GM19455 (cell line): ENCODE results near the gene ZNF428.
"Not testable (repeated sequence)": the region's sequence is repeated elsewhere in the genome, so short reads cannot be mapped to it uniquely, and the experiment has no call there.

Source experiments
- ATAC-seq: cut with Tn5 transposase; IDR thresholded peaks from one replicate; pipeline ENCODE4 v1.9.1; 2021; ENCODE audit not compliant: unreplicated experiment

ZNF428 gene

DNA sequence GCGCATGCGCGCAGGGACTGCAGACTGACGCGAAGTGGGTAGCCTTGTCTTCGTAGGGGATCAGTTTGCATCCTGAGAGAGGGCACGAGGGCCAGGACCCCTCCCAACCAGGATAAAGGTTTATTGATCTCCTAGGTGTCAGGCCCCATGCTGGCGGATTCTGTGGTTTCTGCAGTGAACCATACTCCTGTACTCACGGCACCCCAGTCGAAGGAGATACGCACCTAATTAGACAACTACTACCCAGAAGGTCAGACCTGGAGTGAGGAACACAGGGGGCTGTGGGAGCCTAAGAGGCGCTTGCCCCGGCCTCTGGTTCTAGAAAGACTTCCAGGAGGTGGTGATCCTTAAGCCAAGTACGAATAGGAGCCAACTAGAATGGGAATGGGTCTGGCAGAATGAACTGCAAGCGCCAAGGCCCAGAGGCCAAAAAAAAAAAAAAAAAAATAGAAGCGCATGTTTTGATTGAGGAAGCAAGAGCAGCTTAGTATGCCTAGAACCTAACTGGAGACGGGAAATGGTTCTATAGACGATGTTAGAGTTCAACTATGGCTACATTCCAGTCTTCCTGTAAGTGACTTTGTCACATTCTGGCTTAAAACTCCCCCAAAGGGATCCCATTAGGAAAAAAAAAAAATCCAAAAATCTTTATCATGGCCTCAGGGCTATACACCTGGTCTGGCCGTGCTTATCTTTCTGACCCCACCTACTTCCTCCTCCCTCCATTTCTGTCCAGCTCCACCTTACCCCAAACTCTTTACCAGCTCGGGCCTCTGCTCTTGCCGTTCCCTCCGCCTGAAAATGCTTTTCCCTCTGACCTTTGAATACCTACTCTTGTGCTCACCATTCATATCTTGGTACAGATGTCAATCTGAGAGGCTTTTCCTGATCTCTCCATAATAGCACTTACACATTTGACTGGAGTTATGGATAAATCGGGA, 902 bp upstream of the ZNF428 start:
- no peak for ATAC-seq

DNA sequence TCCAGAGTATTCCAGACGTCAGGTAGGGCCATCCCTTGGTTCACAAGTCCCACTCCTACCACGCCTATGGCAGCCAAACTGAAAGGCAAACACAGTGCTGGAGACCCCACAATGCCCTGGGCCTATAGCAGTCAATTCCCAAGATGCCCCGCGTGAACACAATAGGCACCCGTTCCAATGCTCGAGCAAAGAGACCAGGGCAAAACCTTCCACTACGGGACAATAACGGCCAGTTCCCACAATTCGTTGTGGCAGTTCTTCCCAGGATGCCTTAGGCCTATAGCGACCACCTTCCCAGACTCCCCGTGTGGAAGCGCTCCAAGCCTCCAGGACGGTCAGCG, 538 bp downstream of the ZNF428 start:
- peak; percentile 41 for ATAC-seq

DNA sequence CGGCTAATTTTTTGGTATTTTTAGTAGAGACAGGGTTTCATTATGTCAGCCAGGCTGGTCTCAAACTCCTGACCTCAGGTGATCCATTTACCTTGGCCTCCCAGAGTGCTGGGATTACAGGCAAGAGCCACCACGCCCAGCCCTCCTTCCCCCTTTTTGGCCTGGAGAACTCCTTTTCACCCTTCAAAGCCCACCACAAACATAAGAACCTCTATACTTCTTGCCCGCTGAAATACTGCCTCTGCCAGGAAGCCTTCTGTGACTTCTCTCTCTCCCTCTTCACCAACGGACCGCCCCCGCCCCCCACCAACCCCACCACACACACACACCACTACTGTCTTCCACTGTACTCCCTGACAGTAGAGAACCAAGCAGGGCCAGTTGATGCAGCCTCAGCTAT, 2.5 kb downstream of the ZNF428 start:
- ATAC-seq, result no peak

DNA sequence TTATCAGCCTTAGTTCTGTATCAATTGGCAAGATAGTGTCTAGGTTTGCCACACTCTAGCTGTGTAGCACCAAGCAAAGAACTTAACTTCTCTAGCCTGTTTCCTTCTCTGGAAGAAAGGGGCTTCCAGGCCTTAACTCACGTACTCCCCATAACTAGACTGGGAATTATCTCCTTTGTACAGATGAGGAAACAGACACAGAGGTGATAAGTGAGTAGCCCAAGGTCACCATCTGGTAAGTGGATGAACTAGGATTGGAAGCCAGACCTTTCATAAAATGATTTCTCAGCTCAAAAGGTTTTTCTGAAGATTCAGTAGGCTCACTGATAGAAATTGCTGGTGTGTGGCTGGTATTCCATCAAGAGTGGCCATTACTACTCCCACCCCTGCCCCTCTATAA, 3.1 kb downstream of the ZNF428 start:
- no peak for ATAC-seq

DNA sequence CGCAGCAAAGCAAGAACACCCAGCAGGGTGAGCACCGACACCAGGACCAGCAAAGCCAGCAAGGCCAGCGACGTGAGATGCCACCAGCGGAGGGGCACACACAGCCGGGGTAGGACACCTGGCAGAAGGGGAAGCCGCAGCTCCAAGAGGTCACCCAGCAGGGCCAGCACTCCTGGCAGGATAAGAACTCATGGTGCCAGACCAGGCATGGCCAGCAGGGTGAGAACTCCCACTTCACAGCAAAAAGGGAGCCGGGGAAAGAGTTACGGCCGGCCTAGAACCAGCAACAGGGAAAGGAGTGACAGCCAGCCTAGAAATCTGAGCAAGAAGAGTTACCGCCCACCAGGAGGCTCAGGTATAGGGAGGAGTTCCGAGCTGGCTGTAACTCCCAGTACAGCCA, 7.1 kb downstream of the ZNF428 start:
- no peak for ATAC-seq

DNA sequence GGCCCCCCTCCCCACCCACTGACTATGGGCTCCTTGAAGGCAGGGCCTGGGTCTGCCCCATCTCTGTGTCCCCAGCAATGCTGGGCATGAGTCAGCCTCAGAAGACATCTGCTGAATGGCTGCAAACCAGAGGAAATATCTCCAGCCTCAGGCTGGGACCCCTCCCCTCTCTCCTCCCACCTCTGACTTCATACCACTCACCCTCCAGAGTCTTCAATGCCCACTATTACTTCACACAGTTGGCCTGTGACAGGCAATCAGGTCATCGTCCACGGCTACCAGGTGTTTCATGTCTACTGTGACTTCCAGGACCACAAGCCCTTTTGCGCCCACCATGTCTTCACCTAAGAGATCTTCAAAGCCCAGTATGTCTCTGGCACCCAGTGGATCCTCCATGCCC, 7.6 kb downstream of the ZNF428 start, which contains the start of gene SRRM5:
Gene SRRM5 (plus strand): TSS at position 301 of the 400 bp plus-strand sequence. CDS start 34 bp downstream, at position 335.
- no peak for ATAC-seq

DNA sequence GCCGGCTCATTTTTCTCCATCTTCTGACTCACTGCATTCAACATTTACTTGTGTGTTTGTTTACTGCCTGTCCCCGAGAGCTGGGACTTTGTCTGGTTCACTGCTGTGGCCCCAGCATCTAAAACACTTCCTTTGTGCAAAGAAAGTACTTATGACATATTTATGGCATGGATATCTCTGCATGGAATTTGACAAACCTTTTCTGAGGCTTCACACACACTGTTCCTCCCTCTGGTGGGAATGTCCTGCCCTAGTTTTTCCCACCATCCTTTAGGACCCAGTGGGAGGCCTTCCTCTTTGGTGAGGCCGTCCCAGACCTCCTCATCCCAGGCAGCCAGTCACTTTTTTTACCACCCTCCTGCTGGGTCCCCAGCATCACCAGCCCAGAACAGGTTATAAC, 8.9 kb downstream of the ZNF428 start:
- ATAC-seq, result no peak

DNA sequence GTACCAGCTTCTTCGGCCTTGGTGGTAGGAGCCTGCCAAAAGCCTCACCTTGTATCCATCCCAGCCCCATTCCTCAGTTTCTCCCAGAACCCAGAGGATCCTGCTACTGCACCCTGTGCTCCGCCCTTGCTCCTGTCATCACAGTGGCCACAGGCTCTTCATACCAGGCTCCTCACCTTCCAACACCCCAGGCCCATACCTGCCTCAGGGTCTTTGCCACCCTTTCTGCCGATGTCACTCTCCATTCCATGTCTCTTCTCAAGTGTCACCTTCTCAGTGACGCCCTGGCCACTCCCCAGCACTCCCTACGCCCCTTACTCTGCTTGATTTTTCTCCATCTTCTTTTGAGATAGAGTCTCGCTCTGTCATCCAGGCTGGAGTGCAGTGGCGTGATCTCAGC, 9.6 kb downstream of the ZNF428 start:
- no peak for ATAC-seq

DNA sequence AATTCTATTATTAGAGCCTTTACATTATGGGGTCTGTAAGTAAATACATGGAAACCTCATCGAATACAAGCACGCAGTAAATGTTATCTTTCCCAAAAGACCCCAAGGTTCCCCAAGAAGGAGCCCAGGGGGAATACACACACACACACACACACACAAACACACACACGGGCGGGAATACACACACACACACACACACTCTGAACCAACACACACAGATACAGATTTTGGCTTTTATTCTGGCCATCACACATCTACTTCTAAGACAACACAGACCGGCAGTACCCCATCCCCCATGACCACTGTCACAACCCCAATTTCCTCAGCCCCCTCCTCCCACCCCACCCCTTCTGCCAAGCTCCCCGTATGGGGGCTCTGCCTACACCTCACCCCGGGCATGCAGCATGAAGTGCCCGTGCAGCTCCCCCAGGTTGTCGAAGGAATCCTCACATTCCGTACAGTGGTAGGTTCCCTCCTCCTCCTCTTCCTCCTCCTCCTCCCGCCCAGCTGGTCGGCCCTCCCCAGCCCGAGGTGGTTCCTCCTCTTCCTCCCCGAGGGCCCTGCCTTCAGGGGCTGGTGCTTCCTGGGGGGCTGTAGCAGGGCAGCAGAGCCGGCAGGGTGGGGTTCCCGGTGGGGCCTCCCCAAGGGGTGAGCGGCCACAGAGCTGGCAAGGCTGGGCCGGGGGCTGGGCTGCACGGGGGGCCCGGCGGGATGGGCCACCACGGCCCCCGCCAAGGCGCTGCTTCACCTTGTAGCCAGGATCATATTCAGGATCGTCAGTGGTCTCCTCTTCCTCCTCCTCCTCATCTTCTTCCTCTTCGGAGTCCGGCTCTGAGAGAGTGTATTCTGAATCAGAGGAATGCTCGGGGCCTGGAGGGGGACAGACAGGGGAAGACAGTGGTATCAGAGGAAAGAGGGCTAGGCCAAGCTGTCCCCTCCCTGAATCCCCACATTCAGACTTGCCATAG, 11.9 kb downstream of the ZNF428 start:
- no peak for ATAC-seq

DNA sequence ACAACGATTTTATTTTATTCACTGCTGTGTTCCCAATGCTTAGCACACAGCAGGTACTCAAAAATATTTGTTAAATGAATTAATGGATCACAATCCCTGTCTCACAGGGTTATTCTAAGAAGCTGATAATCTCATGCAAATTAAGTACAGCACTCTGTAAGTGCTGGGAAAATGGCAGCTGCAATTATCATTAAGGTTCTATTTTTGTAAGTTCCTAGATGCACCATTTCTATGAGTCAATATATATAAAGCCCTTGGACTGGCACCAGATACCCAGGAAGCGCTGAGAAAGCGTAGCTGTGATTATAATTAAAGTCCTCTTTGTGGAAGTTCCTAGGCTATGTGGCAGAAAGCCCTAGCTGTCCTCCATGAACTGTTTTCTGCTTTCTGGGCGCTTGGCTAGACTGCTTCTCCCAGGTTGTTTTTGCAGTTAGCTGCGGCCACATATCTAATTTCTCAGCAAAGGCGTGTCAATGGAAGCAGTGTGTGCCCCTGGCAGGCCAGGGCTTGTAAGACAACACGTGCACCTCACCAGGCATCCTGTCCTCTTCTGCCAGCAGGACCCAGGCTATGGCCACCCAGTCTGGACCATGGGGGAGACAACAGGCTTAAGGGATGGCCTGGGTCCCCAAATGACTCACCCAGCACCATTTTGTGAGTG, 12.7 kb downstream of the ZNF428 start:
- no peak for ATAC-seq

DNA sequence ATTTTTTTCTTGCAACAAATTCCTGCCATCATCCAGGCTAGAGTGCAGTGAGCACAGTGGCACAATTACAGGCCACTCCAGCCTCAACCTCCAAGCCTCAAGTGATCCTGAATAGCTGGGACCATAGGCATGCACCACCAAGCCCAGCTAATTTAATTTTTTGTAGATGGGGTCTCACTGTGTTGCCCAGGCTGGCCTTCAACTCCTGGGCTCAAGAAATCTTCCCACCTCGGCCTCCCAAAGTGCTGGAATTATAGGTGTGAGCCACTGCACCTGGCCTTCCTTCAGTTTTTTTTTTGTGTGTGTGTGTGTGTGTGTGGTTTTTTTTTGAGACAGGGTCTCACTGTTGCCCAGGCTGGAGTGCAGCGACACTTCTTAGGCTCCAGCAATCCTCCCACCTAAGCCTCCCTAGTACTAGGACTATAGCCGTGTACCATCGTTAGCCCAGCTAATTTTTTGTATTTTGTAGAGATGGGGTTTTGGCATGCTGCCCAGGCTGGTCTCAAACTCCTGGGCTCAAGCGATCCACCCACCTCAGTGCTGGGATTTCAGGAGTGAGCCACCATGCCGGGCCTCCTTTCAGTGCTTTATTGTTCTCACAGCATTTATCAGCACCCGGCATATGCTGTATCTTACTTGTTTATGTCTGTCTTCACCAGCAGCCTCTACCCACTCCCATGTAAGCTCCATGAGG, 13.4 kb downstream of the ZNF428 start:
- no peak for ATAC-seq

DNA sequence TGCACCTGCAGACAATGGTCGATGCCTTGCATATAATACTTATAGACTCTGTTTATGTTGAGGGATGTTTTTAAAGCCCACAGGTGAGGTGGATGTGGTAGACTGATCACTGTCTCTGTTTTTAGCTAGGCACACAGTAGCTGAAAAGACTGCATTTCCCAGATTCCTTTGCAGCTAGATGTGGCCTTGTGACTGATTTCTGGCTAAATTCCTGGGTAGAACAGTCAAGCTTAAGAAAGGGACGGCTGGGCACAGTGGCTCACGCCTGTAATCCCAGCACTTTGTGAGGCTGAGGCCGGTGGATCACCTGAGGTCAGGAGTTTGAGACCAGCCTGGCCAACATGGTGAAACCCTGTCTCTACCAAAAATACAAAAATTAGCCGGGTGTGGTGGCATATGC, 19.1 kb downstream of the ZNF428 start:
- ATAC-seq, result not testable (repeated sequence)

DNA sequence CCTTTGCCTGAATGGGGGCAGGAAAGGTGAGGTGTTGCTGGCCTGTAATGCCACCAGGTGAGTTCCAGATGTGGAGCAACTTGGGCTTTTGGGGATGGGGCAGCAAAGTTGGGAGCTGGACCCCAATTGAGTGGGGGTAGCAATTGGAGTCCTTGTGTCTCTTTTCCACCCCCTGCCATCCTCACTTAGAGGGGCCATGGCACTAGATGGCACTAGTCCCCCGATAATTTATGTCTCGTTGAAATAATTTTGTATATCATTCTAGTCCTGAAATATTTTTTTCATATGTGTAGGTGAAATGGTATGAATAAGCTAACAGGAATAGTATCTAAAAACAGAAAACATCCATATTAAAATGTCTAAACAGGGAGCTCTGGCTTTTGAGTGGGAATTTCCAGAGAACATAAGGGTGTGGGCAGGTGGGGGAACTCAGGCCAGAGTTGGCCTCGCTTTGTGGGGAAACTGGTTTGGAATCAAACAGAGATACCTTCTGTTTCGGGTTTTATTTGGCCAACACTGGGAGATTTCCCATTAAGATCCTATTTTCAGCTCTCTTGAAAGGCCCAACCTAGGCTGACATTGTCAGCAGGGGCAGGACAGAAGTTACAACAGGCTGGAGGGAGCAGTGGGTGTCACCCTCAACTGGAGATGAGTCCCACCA, 19.7 kb downstream of the ZNF428 start:
- no peak for ATAC-seq

DNA sequence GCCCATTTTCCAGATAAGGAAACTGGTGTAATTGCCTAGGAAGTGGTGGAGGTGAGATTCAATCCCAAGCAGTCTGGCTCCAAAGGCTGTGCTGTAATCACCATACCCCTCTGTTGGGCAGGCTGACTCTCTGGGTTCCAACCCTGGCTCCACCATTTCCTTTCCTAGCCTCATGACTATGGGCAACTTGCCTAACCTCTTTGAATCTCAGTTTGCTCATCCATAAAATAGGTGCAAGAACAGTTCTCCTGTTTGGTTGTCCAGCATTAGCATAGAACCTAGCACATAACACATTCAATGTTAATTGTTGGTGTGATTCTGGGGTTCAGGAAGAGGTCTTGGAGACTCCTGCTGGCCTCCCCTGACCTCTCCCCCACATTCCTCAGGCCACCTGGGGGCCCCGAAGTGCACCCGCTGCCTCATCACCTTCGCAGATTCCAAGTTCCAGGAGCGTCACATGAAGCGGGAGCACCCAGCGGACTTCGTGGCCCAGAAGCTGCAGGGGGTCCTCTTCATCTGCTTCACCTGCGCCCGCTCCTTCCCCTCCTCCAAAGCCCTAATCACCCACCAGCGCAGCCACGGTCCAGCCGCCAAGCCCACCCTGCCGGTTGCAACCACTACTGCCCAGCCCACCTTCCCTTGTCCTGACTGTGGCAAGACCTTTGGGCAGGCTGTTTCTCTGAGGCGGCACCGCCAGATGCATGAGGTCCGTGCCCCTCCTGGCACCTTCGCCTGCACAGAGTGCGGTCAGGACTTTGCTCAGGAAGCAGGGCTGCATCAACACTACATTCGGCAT, 20.8 kb downstream of the ZNF428 start:
- no peak for ATAC-seq

DNA sequence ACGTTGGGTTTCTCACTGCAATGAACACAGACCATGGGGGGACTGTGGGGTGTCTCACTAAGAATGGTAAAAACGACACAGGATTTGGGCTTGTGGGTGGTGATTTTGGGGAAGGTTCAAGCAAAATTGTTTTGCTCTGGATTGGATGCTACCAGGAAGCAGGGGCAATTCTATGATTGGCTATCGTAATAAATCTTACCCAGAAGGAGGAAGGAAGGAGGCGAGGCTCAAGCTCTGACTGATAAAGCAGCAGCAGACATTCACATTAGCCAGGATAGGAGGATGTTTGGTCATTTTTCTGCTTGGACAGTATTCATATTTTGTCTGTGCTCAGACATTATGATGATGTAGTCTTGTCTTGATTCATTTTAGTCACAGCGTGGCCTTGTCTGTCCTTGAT, 21.6 kb downstream of the ZNF428 start:
- no peak for ATAC-seq

DNA sequence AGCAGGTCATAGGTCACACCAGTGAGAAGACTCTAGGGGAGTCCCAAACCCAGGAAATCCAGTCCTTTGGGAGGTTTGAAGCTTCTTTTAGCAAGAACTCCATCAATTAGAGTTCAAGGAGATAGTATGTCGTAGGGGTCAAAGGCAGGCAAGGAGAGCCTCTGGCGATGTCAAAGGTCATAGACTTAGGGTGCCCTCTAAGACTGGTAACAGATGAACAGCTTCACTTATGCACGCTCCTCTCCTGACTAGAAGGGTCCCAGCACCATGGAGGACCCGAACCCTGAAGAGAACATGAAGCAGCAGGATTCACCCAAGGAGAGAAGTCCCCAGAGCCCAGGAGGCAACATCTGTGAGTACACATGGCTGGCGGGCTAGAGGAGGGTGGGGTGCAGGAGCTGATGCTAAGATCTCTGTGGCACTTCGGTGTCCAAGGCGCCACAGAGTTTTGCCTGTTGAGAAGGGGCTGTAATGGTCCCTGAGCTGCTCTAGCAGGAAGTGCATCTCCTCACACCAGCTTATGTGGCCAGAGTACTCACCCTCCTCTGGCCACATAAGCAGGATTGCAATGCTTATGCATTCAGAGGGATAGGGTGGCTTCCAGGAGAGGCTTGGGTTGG, 22.5 kb downstream of the ZNF428 start:
- ATAC-seq, result no peak

DNA sequence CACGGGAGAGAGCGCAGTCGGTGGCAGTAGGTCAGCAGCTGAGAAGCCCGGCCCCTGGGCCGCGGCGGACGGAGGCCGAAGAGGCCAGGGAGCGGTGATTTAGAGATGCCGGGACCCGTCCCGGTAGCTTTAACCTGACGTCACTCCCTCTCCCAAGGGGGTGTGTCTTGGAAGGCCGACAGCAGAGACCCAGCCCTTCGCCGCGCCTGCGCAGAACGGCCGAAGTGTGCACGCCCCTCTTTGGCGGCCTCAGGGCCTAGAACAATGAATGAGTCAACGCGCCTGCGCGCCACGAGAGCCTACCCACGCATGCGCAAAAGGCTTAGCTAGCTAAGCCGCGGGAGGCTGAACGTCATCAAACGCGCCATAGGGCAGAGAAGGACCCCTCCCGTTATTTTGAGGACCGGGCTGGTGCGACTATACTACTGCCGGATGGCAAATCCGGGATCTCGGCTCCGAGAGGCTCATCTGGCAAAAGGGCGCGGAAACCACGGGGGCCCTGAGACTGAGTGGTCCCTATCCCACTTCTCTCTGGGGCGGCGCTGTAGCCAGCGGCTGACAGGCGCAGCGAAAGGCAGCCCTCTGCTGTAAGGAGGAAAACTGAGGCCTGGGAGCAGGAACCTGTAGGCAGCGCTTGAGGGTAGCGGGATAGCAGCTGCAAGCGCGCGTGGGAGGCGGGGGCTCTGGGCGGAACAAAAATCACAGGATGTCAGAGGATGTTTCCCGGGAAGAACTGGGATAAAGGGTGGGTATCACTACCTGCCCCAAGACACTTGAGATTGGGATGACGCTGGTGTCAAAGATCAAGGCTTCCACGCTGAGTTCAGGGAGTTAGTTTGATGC, 23.2 kb downstream of the ZNF428 start, which contains the start of the genes IRGQ and ZNF576:
Gene IRGQ (minus strand): TSS at position 136 of the 843 bp plus-strand sequence. CDS start 796 bp downstream, outside the sequence.
Gene ZNF576 (plus strand): TSS at position 597 of the 843 bp plus-strand sequence. CDS start 514 bp downstream, outside the sequence.
- ATAC-seq, result peak; percentile 78

DNA sequence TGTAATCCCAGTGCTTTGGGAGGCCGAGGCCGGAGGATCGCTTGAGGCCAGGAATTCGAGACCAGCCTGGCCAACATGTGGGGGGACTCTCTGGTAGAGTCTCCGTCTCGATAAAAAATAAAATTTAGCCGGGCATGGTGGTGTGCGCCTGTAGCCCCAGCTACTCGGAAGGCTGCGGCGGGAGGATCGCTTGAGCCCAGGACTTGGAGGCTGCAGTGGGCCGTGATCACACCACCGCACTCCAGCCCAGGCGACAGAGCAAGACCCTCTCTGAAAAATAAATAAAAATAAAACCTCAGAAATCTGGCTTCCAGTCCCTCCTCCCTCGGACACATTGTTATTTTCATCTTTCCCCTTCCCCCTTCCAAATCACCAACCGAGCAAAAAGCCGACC, 23.8 kb downstream of the ZNF428 start:
- ATAC-seq, result no peak
